ENCODE results near the gene PARD6A. TPM values are rescaled to one million over a fixed set of nuclear protein-coding genes. Genes with fewer than 3 reads are reported as not detected.

Gene PARD6A
- 9.4 TPM for total RNA-seq

GRCh38 chr16:67660564-67661028, at the start of gene PARD6A:
Gene PARD6A (plus strand): TSS chr16:67660960. CDS start chr16:67661039, 79 bp downstream.
- no peak for FAIRE-seq
- DNase-seq (ENCODE audit: low spot score in 2 of 2): peak; percentile 100

GRCh38 chr16:67613808-67614207, 47.0 kb upstream of the PARD6A start:
- no peak for DNase-seq (ENCODE audit: low spot score in 2 of 2)
- FAIRE-seq: no peak

GRCh38 chr16:67628216-67628615, 32.5 kb upstream of the PARD6A start:
- no peak for FAIRE-seq
- no peak for DNase-seq (ENCODE audit: low spot score in 2 of 2)

GRCh38 chr16:67632415-67633172, 28.2 kb upstream of the PARD6A start:
- DNase-seq (ENCODE audit: low spot score in 2 of 2): peak in 1 of 2 donors; percentile 17
- FAIRE-seq: no peak

GRCh38 chr16:67636713-67637112, 24.0 kb upstream of the PARD6A start:
- DNase-seq (ENCODE audit: low spot score in 2 of 2) (no peak), FAIRE-seq (no peak)

GRCh38 chr16:67637625-67638024, 23.1 kb upstream of the PARD6A start:
- FAIRE-seq: no peak
- no peak for DNase-seq (ENCODE audit: low spot score in 2 of 2)

- FAIRE-seq (no peak), DNase-seq (ENCODE audit: low spot score in 2 of 2) (peak; percentile 59 to 71)
Observed at GRCh38 chr16:67641779-67642708, 18.7 kb upstream of the PARD6A start.

- no peak for DNase-seq (ENCODE audit: low spot score in 2 of 2)
- no peak for FAIRE-seq
Observed at GRCh38 chr16:67644038-67644437, 16.7 kb upstream of the PARD6A start.

- DNase-seq (ENCODE audit: low spot score in 2 of 2) (peak in 1 of 2 donors; percentile 26), FAIRE-seq (no peak)
Observed at GRCh38 chr16:67645397-67646121, 15.2 kb upstream of the PARD6A start.

- no peak for DNase-seq (ENCODE audit: low spot score in 2 of 2)
- no peak for FAIRE-seq
Observed at GRCh38 chr16:67647111-67647651, 13.6 kb upstream of the PARD6A start.

GRCh38 chr16:67647681-67648080, 13.1 kb upstream of the PARD6A start:
- DNase-seq (ENCODE audit: low spot score in 2 of 2) (peak in 1 of 2 donors; percentile 33), FAIRE-seq (no peak)

GRCh38 chr16:67648088-67648763, 12.5 kb upstream of the PARD6A start:
- no peak for FAIRE-seq
- DNase-seq (ENCODE audit: low spot score in 2 of 2): no peak

GRCh38 chr16:67648764-67649407, 11.9 kb upstream of the PARD6A start:
- FAIRE-seq (no peak), DNase-seq (ENCODE audit: low spot score in 2 of 2) (peak in 1 of 2 donors; percentile 38)

- no peak for FAIRE-seq
- peak in 1 of 2 donors; percentile 31 for DNase-seq (ENCODE audit: low spot score in 2 of 2)
Observed at GRCh38 chr16:67649494-67649931, 11.2 kb upstream of the PARD6A start.

- DNase-seq (ENCODE audit: low spot score in 2 of 2) (no peak), FAIRE-seq (no peak)
Observed at GRCh38 chr16:67650023-67650422, 10.7 kb upstream of the PARD6A start.

- DNase-seq (ENCODE audit: low spot score in 2 of 2) (no peak), FAIRE-seq (no peak)
Observed at GRCh38 chr16:67651039-67651438, 9.7 kb upstream of the PARD6A start.

- FAIRE-seq: no peak
- DNase-seq (ENCODE audit: low spot score in 2 of 2): no peak
Observed at GRCh38 chr16:67651847-67652246, 8.9 kb upstream of the PARD6A start.

GRCh38 chr16:67652578-67653127, 8.1 kb upstream of the PARD6A start:
- FAIRE-seq: no peak
- DNase-seq (ENCODE audit: low spot score in 2 of 2): peak; percentile 87

All from frontal cortex (tissue), 4 donors.